Lower lobe of right lung (tissue), 2 donors: ENCODE results near the gene ARF5. TPM values are rescaled to one million over a fixed set of nuclear protein-coding genes. Genes with fewer than 3 reads are reported as not detected.
"Not testable (repeated sequence)": the region's sequence is repeated elsewhere in the genome, so short reads cannot be mapped to it uniquely, and the experiment has no call there.

Experiments used
- ATAC-seq, 2 donors: fragments of 200-7000 bp; cut with Tn5 transposase; one replicate each; pipeline ENCODE4 v1.9.1; 2020 to 2022; ENCODE audit warnings: mild to moderate bottlenecking in 2 of 2, moderate library complexity in 2 of 2
- DNase-seq: peaks from one replicate; pipeline ENCODE4 v3.0.0-alpha.2; 2020
- H3K27ac ChIP-seq: fragments of 200-600 bp; one replicate; pipeline ENCODE4 v1.8.0; 2022
- H3K27me3 ChIP-seq: fragments of 200-600 bp; one replicate; pipeline ENCODE4 v1.8.0; 2022; ENCODE audit warnings: low read depth
- H3K36me3 ChIP-seq: fragments of 200-600 bp; one replicate; pipeline ENCODE4 v1.8.0; 2022; ENCODE audit warnings: mild to moderate bottlenecking
- H3K4me1 ChIP-seq: fragments of 200-600 bp; one replicate; pipeline ENCODE4 v1.8.0; 2022
- H3K4me3 ChIP-seq: fragments of 200-600 bp; one replicate; pipeline ENCODE4 v1.8.0; 2022; ENCODE audit warnings: mild to moderate bottlenecking
- H3K9me3 ChIP-seq: fragments of 200-600 bp; one replicate; pipeline ENCODE4 v1.8.0; 2022
- intact Hi-C: fragments of 100-400 bp; cut with DNase I; formaldehyde crosslinking; loops from one replicate; pipeline ENCODE4 v1.11.0; 2022
- total RNA-seq: library from RNA; stranded (reverse); fragmentation: NEBNext Ultra II Directional; extraction: Animal tissue kit (Norgen Biotek cat#: 25700); gene quantifications from one replicate; pipeline ENCODE4 v1.2.1, GENCODE V29; 2021
- TF ChIP-seq, protein P1 (sequence below): fragments of 200-600 bp; IDR thresholded peaks from one replicate; pipeline ENCODE4 v1.8.0; 2022; ENCODE audit warnings: antibody characterized with exemption, mild to moderate bottlenecking
- donor health status: DM: no; HTN: yes; CAD: no; lungs with severe emphysema.

Gene ARF5
- total RNA-seq, 1 donor from 2014 or later = 88.6 TPM

DNA sequence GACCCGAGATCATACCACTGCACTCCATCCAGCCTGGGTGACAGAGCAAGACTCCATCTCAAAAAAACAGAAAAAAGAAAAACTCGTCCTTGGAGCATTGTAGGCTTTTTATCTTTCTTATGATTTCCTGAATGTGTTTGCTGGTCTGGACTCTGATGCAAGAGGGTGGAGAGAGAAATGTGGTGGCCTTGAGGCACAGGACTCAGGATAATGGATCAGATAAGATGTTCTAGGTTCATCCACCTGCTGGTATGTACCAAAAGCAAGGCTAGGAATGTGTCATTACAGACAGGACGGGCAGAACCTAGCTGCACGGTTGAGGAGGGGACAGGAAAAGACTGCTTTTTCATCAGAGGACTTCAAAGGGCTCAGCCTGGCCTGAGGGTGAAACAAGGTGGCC lies 36.3 kb upstream of the ARF5 start:
- Histone ChIP-seq H3K9me3 (no peaks in the 10 kb centered on the region), H3K27me3 (no peaks in the 10 kb centered on the region), H3K27ac (no peak overlapping the region), H3K36me3 (no peaks in the 10 kb centered on the region), H3K4me3 (no peak overlapping the region), H3K4me1 (no peaks in the 10 kb centered on the region)
- DNase-seq = no peak
- ATAC-seq = no peak
- intact Hi-C loops = no loop called here
- TF ChIP-seq, protein P1, sequence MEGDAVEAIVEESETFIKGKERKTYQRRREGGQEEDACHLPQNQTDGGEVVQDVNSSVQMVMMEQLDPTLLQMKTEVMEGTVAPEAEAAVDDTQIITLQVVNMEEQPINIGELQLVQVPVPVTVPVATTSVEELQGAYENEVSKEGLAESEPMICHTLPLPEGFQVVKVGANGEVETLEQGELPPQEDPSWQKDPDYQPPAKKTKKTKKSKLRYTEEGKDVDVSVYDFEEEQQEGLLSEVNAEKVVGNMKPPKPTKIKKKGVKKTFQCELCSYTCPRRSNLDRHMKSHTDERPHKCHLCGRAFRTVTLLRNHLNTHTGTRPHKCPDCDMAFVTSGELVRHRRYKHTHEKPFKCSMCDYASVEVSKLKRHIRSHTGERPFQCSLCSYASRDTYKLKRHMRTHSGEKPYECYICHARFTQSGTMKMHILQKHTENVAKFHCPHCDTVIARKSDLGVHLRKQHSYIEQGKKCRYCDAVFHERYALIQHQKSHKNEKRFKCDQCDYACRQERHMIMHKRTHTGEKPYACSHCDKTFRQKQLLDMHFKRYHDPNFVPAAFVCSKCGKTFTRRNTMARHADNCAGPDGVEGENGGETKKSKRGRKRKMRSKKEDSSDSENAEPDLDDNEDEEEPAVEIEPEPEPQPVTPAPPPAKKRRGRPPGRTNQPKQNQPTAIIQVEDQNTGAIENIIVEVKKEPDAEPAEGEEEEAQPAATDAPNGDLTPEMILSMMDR = no peak

DNA sequence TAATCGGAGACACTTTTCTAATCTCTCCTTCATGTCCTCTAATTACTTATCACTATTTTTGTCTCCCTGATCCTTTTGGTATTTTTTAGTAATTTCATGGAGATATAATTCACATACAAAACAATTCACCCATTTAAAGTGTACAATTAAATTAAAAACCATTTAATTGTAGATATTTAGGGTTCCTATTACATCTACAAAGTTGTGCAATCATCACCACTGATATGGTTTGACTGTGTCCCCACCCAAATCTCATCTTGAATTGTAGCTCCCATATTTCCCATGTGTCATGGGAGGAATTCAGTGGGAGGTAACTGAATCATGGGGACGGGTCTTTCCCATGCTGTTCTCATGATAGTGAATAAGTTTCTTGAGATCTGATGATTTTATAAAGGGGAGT lies 31.8 kb upstream of the ARF5 start:
- H3K27me3 ChIP-seq = no peaks in the 10 kb centered on the region
- DNase-seq = no peak
- no peaks in the 10 kb centered on the region for H3K4me1 ChIP-seq
- no peaks in the 10 kb centered on the region for H3K9me3 ChIP-seq
- no peak for ATAC-seq
- no peak overlapping the region for H3K27ac ChIP-seq
- H3K36me3 ChIP-seq = no peaks in the 10 kb centered on the region
- TF ChIP-seq, protein P1 = no peak
- intact Hi-C loops = no loop called here
- H3K4me3 ChIP-seq = no peak overlapping the region

DNA sequence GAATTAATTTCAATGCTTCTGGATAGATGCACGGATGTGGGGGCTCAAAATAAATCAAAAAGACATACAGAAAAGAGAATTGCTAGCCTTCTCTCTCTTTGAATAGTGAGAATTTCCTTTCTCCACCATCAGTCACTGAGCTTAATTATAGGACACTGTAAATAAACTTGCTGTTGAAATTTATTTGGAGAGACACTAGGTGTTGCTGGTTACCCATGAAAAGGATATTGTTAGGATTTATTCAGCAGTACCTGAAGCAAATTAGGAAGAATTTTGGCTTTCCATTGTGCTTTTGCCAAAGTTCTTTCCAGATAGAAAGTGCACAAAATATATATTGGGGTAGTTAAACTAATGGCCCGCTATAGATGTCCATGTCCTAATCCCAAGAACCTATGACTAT lies 30.4 kb upstream of the ARF5 start:
- ATAC-seq (no peak), DNase-seq (no peak)
- Histone ChIP-seq H3K27me3 (no peaks in the 10 kb centered on the region), H3K4me1 (no peaks in the 10 kb centered on the region), H3K9me3 (no peaks in the 10 kb centered on the region), H3K36me3 (no peaks in the 10 kb centered on the region), H3K27ac (no peak overlapping the region), H3K4me3 (no peak overlapping the region)
- TF ChIP-seq, protein P1 = no peak
- intact Hi-C loops = no loop called here

DNA sequence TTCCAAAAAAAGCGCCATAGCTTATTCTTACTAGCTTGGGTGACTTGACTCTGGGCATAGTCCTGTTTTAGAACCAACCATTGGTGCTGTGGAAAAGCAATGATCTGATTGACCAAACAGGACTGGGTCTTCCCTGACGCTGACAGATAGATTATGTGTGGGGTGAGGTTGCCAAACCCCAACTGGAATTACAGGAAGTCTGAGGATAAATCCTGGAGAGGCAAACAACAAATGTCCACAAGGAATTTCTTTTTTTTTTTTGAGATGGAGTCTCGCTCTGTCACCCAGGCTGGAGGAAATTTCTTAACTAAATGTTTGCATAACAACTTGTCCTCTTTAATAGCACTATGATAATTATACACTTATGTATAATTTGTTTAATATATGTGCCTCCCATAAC lies 22.0 kb upstream of the ARF5 start:
- no peaks in the 10 kb centered on the region for H3K27me3 ChIP-seq
- no peak overlapping the region for H3K27ac ChIP-seq
- no peaks in the 10 kb centered on the region for H3K4me1 ChIP-seq
- H3K36me3 ChIP-seq = no peaks in the 10 kb centered on the region
- H3K9me3 ChIP-seq = no peaks in the 10 kb centered on the region
- TF ChIP-seq, protein P1 = no peak
- no peak for DNase-seq
- no peak for ATAC-seq
- intact Hi-C loops = no loop called here
- H3K4me3 ChIP-seq = no peak overlapping the region

DNA sequence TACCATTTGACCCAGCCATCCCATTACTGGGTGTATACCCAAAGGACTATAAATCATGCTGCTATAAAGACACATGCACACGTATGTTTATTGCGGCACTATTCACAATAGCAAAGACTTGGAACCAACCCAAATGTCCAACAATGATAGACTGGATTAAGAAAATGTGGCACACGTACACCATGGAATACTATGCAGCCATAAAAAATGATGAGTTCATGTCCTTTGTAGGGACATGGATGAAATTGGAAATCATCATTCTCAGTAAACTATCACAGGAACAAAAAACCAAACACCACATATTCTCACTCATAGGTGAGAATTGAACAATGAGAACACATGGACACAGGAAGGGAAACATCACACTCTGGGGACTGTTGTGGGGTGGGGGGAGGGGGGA lies 20.2 kb upstream of the ARF5 start:
- H3K9me3 ChIP-seq, H3K27ac ChIP-seq, DNase-seq, H3K27me3 ChIP-seq, intact Hi-C loops, H3K4me1 ChIP-seq, ATAC-seq, H3K36me3 ChIP-seq, H3K4me3 ChIP-seq: not testable (repeated sequence)

DNA sequence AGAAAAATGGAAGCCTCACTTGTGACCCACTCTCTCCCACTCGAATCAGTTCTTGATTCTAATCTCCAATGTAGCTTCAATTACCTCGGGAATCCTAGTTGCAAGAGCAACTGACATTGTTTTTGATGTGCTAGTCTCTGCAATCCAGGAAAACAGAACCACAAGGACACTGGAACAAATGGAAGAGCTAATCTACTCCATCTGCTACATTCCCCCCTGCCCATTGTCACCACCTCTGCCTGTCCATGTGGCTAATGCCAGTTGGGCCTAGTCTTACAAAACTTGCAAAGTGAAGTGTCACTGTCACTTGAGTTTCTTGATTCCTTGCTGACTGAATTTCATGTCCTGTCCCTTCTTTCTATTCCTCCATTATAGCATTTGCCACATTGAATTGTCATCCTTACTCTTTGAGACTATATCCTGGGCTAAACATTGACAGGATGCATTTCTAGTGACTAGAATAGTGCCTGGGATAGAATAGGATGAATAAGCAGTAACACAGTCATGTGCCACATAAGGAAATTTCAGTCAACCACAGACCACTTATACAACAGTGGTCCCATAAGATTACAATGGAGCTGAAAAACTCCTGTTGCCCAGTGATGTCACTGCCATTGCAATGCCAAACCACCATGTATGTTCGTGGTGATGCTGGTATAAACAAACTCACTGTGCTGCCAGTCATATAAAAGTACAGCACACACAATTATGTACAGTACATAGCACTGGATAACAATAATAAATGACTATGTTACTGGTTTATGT lies 16.3 kb upstream of the ARF5 start:
- no peak for ATAC-seq
- DNase-seq = no peak
- intact Hi-C loops = no loop called here
- Histone ChIP-seq H3K27me3 (no peaks in the 10 kb centered on the region), H3K36me3 (no peaks in the 10 kb centered on the region), H3K27ac (no peak overlapping the region), H3K4me3 (no peak overlapping the region), H3K9me3 (no peaks in the 10 kb centered on the region), H3K4me1 (no peaks in the 10 kb centered on the region)
- TF ChIP-seq, protein P1 = no peak
